Measurements from ENCODE around the gene MLH1.

DNA sequence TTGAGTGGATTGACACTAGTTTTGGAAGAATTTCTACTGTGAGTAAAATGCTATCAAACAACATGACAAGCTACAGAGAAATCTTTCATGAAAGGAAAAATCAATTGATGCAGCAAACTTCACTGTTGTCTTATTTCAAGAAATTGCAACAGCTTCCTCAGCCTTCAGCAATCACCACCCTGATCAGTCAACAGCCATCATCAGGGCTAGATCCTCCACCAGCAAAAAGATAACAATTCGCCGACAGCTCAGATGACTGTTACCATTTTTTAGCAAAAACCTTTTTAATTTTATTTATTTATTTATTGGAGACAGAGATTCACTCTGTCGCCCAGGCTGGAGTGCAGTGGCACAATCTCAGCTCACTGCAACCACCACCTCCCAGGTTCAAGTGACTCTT, 44.0 kb downstream of the MLH1 start:
- TF ChIP-seq POLR2A (IDR thresholded peaks at IDR 0.05), result no peak
- TF ChIP-seq, protein P1, sequence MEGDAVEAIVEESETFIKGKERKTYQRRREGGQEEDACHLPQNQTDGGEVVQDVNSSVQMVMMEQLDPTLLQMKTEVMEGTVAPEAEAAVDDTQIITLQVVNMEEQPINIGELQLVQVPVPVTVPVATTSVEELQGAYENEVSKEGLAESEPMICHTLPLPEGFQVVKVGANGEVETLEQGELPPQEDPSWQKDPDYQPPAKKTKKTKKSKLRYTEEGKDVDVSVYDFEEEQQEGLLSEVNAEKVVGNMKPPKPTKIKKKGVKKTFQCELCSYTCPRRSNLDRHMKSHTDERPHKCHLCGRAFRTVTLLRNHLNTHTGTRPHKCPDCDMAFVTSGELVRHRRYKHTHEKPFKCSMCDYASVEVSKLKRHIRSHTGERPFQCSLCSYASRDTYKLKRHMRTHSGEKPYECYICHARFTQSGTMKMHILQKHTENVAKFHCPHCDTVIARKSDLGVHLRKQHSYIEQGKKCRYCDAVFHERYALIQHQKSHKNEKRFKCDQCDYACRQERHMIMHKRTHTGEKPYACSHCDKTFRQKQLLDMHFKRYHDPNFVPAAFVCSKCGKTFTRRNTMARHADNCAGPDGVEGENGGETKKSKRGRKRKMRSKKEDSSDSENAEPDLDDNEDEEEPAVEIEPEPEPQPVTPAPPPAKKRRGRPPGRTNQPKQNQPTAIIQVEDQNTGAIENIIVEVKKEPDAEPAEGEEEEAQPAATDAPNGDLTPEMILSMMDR (IDR thresholded peaks at IDR 0.05), result no peak

Data from heart left ventricle (tissue), 13 donors.